Fibroblast of lung (primary cell): ENCODE data around the gene GLB1L3. TPM values are rescaled to one million over a fixed set of nuclear protein-coding genes. Genes with fewer than 3 reads are reported as not detected.

ENCODE experiments used
- DNase-seq, 2 donors: peaks; one replicate each; pipeline versions ENCODE4 v3.0.0 to v3.0.0-alpha.2; 2010; ENCODE audit warnings: low read depth in 2 of 2
- H2AFZ ChIP-seq: 2 replicates; pipeline ENCODE4 v1.5.1; 2012; ENCODE audit warnings: low read length, control low read depth, inconsistent platforms
- H3K27ac ChIP-seq: 2 replicates; pipeline ENCODE4 v1.5.1; 2011; ENCODE audit warnings: low read length, control low read depth; ENCODE audit not compliant: insufficient read depth
- H3K27me3 ChIP-seq: 2 replicates; pipeline ENCODE4 v1.5.1; 2011; ENCODE audit warnings: mild to moderate bottlenecking, low read length; ENCODE audit not compliant: control insufficient read depth, insufficient read depth
- H3K36me3 ChIP-seq: 2 replicates; pipeline ENCODE4 v1.5.1; 2011; ENCODE audit warnings: low read length; ENCODE audit not compliant: control insufficient read depth, insufficient read depth
- H3K4me1 ChIP-seq: 2 replicates; pipeline ENCODE4 v1.5.1; 2011; ENCODE audit warnings: low read length; ENCODE audit not compliant: control insufficient read depth, insufficient read depth; ENCODE audit errors: extremely low read depth
- H3K4me2 ChIP-seq: 2 replicates; pipeline ENCODE4 v1.5.1; 2011; ENCODE audit warnings: low read length, control low read depth; ENCODE audit not compliant: insufficient read depth; ENCODE audit errors: extremely low read depth
- H3K4me3 ChIP-seq, 4 experiments: fragments of 200-600 bp in 1 of 4; sonication (generic) in 1 of 4; replicated peaks in 1 of 4; 2 replicates each; pipeline ENCODE4 v1.5.1; 2011 to 2016; ENCODE audit warnings: low read length in 4 of 4, low read depth in 3 of 4, mild to moderate bottlenecking in 3 of 4, control low read depth in 2 of 4, inconsistent platforms in 1 of 4, mixed read lengths in 1 of 4; ENCODE audit not compliant: insufficient read depth in 1 of 4; ENCODE audit errors: control extremely low read depth in 1 of 4
- H3K79me2 ChIP-seq: 2 replicates; pipeline ENCODE4 v1.5.1; 2012; ENCODE audit warnings: mild to moderate bottlenecking, low read length, inconsistent platforms; ENCODE audit not compliant: control insufficient read depth, insufficient read depth
- H3K9ac ChIP-seq: 2 replicates; pipeline ENCODE4 v1.5.1; 2011; ENCODE audit warnings: mild to moderate bottlenecking, low read length, control low read depth; ENCODE audit not compliant: insufficient read depth
- H3K9me3 ChIP-seq: 2 replicates; pipeline ENCODE4 v1.5.1; 2012; ENCODE audit warnings: low read depth, low read length; ENCODE audit not compliant: control insufficient read depth, insufficient read depth
- H4K20me1 ChIP-seq: 2 replicates; pipeline ENCODE4 v1.5.1; 2011; ENCODE audit warnings: low read length; ENCODE audit not compliant: control insufficient read depth, insufficient read depth; ENCODE audit errors: extremely low read depth
- CTCF ChIP-seq, 2 donors: IDR thresholded peaks in 1 of 2; conservative IDR thresholded peaks in 1 of 2; 1 replicate in 1 of 2; 2 replicates in 1 of 2; pipeline ENCODE4 v1.5.1; 2011 to 2012; ENCODE audit warnings: low read length in 2 of 2, control low read depth in 1 of 2, inconsistent platforms in 1 of 2, low read depth in 1 of 2, mild to moderate bottlenecking in 1 of 2
- EZH2 ChIP-seq: IDR thresholded peaks from 2 replicates; pipeline ENCODE4 v1.5.1; 2012; ENCODE audit warnings: low read length, control low read depth, mild to moderate bottlenecking; ENCODE audit errors: missing control alignments
- polyA plus RNA-seq, 2 donors: library from polyadenylated mRNA; depleted of rRNA in 1 of 2; stranded (reverse) in 1 of 2; unstranded in 1 of 2; fragments of >200 nt; gene quantifications; 2 replicates each; pipeline ENCODE4 v1.2.1, GENCODE V29; 2011 to 2012; ENCODE audit warnings: missing spikeins in 1 of 2
- total RNA-seq: library from RNA; depleted of rRNA; stranded (reverse); fragments of >200 nt; gene quantifications from 2 replicates; pipeline ENCODE4 v1.2.1, GENCODE V29; 2014

Gene GLB1L3
- total and polyA plus RNA-seq, 2 donors (not counting 1 experiment from before 2014, with no cell fraction given) = not detected

- Histone ChIP-seq H3K9me3 (no peaks in the 10 kb centered on the region), H3K79me2 (no peaks in the 10 kb centered on the region), H3K4me3 (no peak overlapping the region), H3K27ac (no peak overlapping the region), H3K36me3 (no peaks in the 10 kb centered on the region), H3K4me2 (no peak overlapping the region), H3K27me3 (no peaks in the 10 kb centered on the region), H3K4me1 (no peaks in the 10 kb centered on the region), H2AFZ (no peak overlapping the region), H4K20me1 (no peaks in the 10 kb centered on the region), H3K9ac (no peak overlapping the region)
- TF ChIP-seq EZH2 (no peak), CTCF (conservative IDR thresholded peaks at IDR 0.05 in 1 of 2, IDR thresholded peaks at IDR 0.05 in 1 of 2; ENCODE audit: low read depth in 1 of 2, low read length in 2 of 2) (no peak)
- no peak for DNase-seq
These were observed 36.0 kb downstream of the GLB1L3 start for GRCh38 chr11:134312223-134312622.

GRCh38 chr11:134312807-134313206 lies 36.6 kb downstream of the GLB1L3 start:
- H4K20me1 ChIP-seq = no peaks in the 10 kb centered on the region
- no peak for DNase-seq
- no peaks in the 10 kb centered on the region for H3K9me3 ChIP-seq
- H2AFZ ChIP-seq = no peak overlapping the region
- H3K36me3 ChIP-seq = no peaks in the 10 kb centered on the region
- H3K79me2 ChIP-seq = no peaks in the 10 kb centered on the region
- TF ChIP-seq CTCF (conservative IDR thresholded peaks at IDR 0.05 in 1 of 2, IDR thresholded peaks at IDR 0.05 in 1 of 2; ENCODE audit: low read depth in 1 of 2, low read length in 2 of 2) = no peak
- no peaks in the 10 kb centered on the region for H3K27me3 ChIP-seq
- no peak overlapping the region for H3K4me2 ChIP-seq
- no peaks in the 10 kb centered on the region for H3K4me1 ChIP-seq
- no peak overlapping the region for H3K27ac ChIP-seq
- no peak overlapping the region for H3K4me3 ChIP-seq
- H3K9ac ChIP-seq = no peak overlapping the region

GRCh38 chr11:134313379-134313778 lies 37.2 kb downstream of the GLB1L3 start:
- Histone ChIP-seq H3K27ac (no peak overlapping the region), H3K36me3 (no peaks in the 10 kb centered on the region), H3K9me3 (no peaks in the 10 kb centered on the region), H3K79me2 (no peaks in the 10 kb centered on the region), H3K9ac (no peak overlapping the region), H2AFZ (no peak overlapping the region), H3K4me3 (no peak overlapping the region), H3K4me2 (no peak overlapping the region), H4K20me1 (no peaks in the 10 kb centered on the region), H3K4me1 (no peaks in the 10 kb centered on the region), H3K27me3 (no peaks in the 10 kb centered on the region)
- TF ChIP-seq CTCF (conservative IDR thresholded peaks at IDR 0.05 in 1 of 2, IDR thresholded peaks at IDR 0.05 in 1 of 2; ENCODE audit: low read depth in 1 of 2, low read length in 2 of 2) = no peak
- no peak for TF ChIP-seq EZH2
- no peak for DNase-seq
